ENCODE data around the gene TPCN2. TPM values are rescaled to one million over a fixed set of nuclear protein-coding genes. Genes with fewer than 3 reads are reported as not detected.

The TPCN2 gene
- total RNA-seq, 5 donors from 2014 or later (not counting 1 experiment from before 2014, with no cell fraction given) = 14.9 to 34.3 (median 19.4) TPM

DNA sequence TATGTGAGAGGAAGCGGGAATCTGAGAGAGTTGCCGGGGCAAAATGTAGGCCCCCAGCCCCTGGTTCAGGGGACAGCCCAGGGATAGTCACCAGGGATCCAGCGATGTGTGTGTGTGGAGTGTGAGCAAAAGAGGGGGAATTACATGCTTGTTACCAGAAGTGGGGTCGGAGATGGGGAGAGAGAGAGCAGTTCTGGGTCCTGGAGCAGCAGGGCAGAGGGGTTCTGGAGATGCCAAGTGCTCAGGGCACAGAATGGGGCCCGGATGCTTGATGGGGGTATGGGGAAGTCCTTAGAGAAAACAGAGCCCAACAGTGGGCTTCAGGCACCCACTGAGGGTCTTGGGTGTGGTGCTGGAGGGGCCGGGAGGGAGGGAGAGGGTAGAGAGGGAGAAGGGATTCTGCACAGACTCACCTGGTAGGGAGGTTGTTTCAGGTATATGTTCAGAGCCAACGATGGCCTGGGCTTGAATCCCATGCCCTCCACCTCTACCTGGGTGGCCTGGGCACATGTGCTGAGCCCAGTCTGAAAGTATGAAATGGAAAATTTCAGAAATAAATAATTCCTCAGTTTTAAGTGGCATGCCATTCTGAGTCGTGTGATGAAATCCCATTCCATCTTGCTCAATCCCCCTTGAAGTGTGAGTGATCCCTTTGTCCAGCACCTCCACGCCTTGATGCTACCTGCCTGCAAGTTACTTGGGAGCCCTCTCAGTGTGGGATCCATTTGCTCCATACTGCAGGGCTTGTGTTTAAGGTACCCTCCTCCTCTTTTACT lies 119.4 kb downstream of the TPCN2 start:
- H3K4me1 Mint-ChIP-seq = peaks cover 0 to 4% (median 2%) of the 10 kb centered on the region in 3 donors
- peaks cover 0 to 7% of the 10 kb centered on the region in 2 experiments for H3K4me1 ChIP-seq (ENCODE audit: control insufficient read depth in 1 of 2, extremely low read depth in 1 of 2, insufficient read depth in 2 of 2, low read length in 2 of 2)
- no peaks in the 10 kb centered on the region for H3K36me3 ChIP-seq (ENCODE audit: control insufficient read depth in 2 of 2, extremely low read depth in 1 of 2, insufficient read depth in 1 of 2, low read length in 1 of 2)
- no peak for ATAC-seq (replicated peaks in 1 of 4)
- ChIA-PET POLR2A (no interaction called here), CTCF (no interaction called here)
- H3K27ac Mint-ChIP-seq = no peak overlapping the region
- no peak overlapping the region for H3K4me3 ChIP-seq (ENCODE audit: control insufficient read depth in 1 of 2, extremely low read depth in 1 of 2, low read length in 1 of 2)
- H3K27me3 Mint-ChIP-seq = peaks cover 5 to 7% of the 10 kb centered on the region in 2 donors
- H3K27me3 ChIP-seq (replicated peaks in 1 of 2; ENCODE audit: control insufficient read depth in 2 of 2, extremely low read depth in 1 of 2, insufficient read depth in 2 of 2, low read length in 1 of 2) = peaks cover 0 to 29% of the 10 kb centered on the region in 2 experiments
- H3K4me3 Mint-ChIP-seq = no peak overlapping the region
- no peaks in the 10 kb centered on the region for H3K9me3 ChIP-seq
- no peak for DNase-seq
- 78% methylated on average over 6 of the region's 9 CpGs for WGBS (ENCODE audit: insufficient coverage)
- H3K36me3 Mint-ChIP-seq = peaks cover 2% of the 10 kb centered on the region
- peaks cover under 1 to 8% (median 7%) of the 10 kb centered on the region in 3 donors for H3K9me3 Mint-ChIP-seq
- H3K27ac ChIP-seq (ENCODE audit: low read length) = no peak overlapping the region

DNA sequence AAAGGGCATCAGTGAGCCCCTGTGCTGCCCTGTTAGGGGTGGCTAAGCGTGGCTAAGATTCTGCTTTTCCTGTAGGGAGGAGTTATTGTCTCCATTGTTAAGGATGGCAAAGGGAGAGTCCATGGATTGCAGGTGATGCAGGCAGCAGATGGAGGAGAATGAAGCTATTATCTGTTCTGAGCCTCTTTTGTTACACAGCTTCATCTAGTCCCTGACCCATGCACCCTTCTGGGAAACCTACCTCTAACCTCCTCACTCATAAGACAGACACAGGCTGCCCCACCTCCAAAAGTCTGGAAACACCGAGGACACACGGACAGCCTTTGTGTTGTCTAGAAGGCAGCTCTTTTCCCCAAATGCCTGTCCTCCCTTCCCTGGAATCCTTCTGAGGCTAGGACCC lies 120.7 kb downstream of the TPCN2 start:
- ATAC-seq (replicated peaks in 1 of 4) = no peak
- H3K27ac Mint-ChIP-seq = no peak overlapping the region

DNA sequence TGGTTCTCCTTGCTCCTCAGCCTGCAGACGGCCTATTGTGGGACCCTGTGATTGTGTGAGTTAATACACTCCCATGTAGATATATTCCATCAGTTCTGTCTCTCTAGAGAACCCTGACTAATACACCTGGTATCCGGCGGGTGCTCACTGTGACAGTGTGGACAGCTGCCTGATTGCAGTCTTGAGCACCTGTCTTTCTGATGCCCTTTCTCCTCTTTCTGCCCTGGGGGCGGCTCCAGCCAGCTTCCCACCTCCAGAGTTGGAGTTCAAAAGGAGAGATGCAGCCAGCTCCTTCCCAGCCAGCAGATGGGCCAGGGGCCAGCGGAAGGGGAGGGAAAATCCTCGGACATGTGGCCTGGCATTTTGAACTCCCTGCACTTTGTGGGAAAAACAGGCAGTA lies 122.0 kb downstream of the TPCN2 start:
- Histone ChIP-seq H3K9me3 (no peaks in the 10 kb centered on the region), H3K27ac (ENCODE audit: low read length) (no peak overlapping the region), H3K27me3 (replicated peaks in 1 of 2; ENCODE audit: control insufficient read depth in 2 of 2, extremely low read depth in 1 of 2, insufficient read depth in 2 of 2, low read length in 1 of 2) (peaks cover 0 to 26% of the 10 kb centered on the region in 2 experiments), H3K36me3 (ENCODE audit: control insufficient read depth in 2 of 2, extremely low read depth in 1 of 2, insufficient read depth in 1 of 2, low read length in 1 of 2) (no peaks in the 10 kb centered on the region), H3K4me1 (ENCODE audit: control insufficient read depth in 1 of 2, extremely low read depth in 1 of 2, insufficient read depth in 2 of 2, low read length in 2 of 2) (peaks cover 0 to 7% of the 10 kb centered on the region in 2 experiments), H3K4me3 (ENCODE audit: control insufficient read depth in 1 of 2, extremely low read depth in 1 of 2, low read length in 1 of 2) (no peak overlapping the region)
- H3K27me3 Mint-ChIP-seq = peaks cover 4 to 7% of the 10 kb centered on the region in 2 donors
- ChIA-PET POLR2A (no interaction called here), CTCF (no interaction called here)
- no peaks in the 10 kb centered on the region for H3K36me3 Mint-ChIP-seq
- peaks cover 2 to 3% (median 2%) of the 10 kb centered on the region in 3 donors for H3K9me3 Mint-ChIP-seq
- 86% methylated on average over 1 of the region's 6 CpGs for WGBS (ENCODE audit: insufficient coverage)
- ATAC-seq (replicated peaks in 1 of 4) (no peak), DNase-seq (no peak)
- H3K4me1 Mint-ChIP-seq = peaks cover 0 to 4% (median 2%) of the 10 kb centered on the region in 3 donors
- no peak overlapping the region for H3K27ac Mint-ChIP-seq
- no peak overlapping the region for H3K4me3 Mint-ChIP-seq

More for the DNA sequence above, 120.7 kb downstream of the TPCN2 start:
- Histone ChIP-seq H3K27me3 (replicated peaks in 1 of 2; ENCODE audit: control insufficient read depth in 2 of 2, extremely low read depth in 1 of 2, insufficient read depth in 2 of 2, low read length in 1 of 2) (peaks cover 0 to 29% of the 10 kb centered on the region in 2 experiments), H3K9me3 (no peaks in the 10 kb centered on the region), H3K27ac (ENCODE audit: low read length) (no peak overlapping the region), H3K4me3 (ENCODE audit: control insufficient read depth in 1 of 2, extremely low read depth in 1 of 2, low read length in 1 of 2) (no peak overlapping the region), H3K4me1 (ENCODE audit: control insufficient read depth in 1 of 2, extremely low read depth in 1 of 2, insufficient read depth in 2 of 2, low read length in 2 of 2) (peaks cover 0 to 7% of the 10 kb centered on the region in 2 experiments), H3K36me3 (ENCODE audit: control insufficient read depth in 2 of 2, extremely low read depth in 1 of 2, insufficient read depth in 1 of 2, low read length in 1 of 2) (no peaks in the 10 kb centered on the region)
- WGBS (ENCODE audit: insufficient coverage) = 80% methylated on average over 1 of the region's 3 CpGs
- Mint-ChIP-seq H3K4me1 (peaks cover 0 to 4% (median 2%) of the 10 kb centered on the region in 3 donors), H3K9me3 (peaks cover 0 to under 1% (median 0%) of the 10 kb centered on the region in 3 donors), H3K4me3 (no peak overlapping the region), H3K36me3 (no peaks in the 10 kb centered on the region), H3K27me3 (peaks cover 4 to 7% of the 10 kb centered on the region in 2 donors)
- POLR2A ChIA-PET = no interaction called here
- CTCF ChIA-PET = no interaction called here
- no peak for DNase-seq

DNA sequence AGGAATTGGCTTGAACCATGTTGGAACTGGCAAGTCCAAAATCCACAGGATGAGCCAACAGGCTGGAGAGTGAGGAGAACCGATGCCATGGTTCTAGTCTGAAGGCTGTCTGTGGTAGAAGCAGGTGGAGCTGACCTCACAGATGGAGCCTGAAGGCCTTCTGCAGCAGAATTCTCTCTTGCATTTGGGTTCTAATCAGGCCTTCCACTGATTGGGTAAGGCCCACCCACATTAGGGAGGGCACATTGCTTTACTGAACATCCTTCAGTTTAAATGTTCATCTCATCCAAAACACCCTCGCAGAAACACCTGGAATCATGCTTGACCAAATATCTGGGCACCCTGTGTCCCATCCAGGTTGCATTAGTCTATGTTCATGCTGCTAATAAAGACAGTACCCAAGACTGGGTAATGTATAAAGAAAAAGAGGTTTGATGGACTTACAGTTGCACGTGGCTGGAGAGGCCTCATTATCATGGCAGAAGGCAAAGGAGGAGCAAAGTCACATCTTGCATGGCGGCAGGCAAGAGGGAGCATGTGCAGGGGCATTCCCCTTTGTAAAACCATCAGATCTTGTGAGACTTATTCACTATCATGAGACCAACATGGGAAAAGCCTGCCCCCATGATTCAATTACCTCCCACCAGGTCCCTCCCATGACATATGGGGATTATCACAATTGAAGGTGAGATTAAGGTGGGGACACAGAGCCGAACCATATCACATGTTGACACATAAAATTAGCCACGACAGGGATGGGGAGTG lies 122.9 kb downstream of the TPCN2 start:
- WGBS (ENCODE audit: insufficient coverage) = 80% methylated on average over 1 of the region's 6 CpGs
- Histone ChIP-seq H3K9me3 (no peaks in the 10 kb centered on the region), H3K4me1 (ENCODE audit: control insufficient read depth in 1 of 2, extremely low read depth in 1 of 2, insufficient read depth in 2 of 2, low read length in 2 of 2) (peaks cover 0 to 2% of the 10 kb centered on the region in 2 experiments), H3K27ac (ENCODE audit: low read length) (no peak overlapping the region), H3K4me3 (ENCODE audit: control insufficient read depth in 1 of 2, extremely low read depth in 1 of 2, low read length in 1 of 2) (no peak overlapping the region), H3K27me3 (replicated peaks in 1 of 2; ENCODE audit: control insufficient read depth in 2 of 2, extremely low read depth in 1 of 2, insufficient read depth in 2 of 2, low read length in 1 of 2) (peaks cover 0 to 17% of the 10 kb centered on the region in 2 experiments), H3K36me3 (ENCODE audit: control insufficient read depth in 2 of 2, extremely low read depth in 1 of 2, insufficient read depth in 1 of 2, low read length in 1 of 2) (no peaks in the 10 kb centered on the region)
- Mint-ChIP-seq H3K36me3 (no peaks in the 10 kb centered on the region), H3K4me1 (peaks cover 0 to under 1% (median 0%) of the 10 kb centered on the region in 3 donors), H3K27ac (no peak overlapping the region), H3K9me3 (peaks cover 2 to 3% (median 3%) of the 10 kb centered on the region in 3 donors), H3K27me3 (peaks cover 2 to 7% of the 10 kb centered on the region in 2 donors), H3K4me3 (no peak overlapping the region)
- DNase-seq = no peak
- ChIA-PET CTCF (no interaction called here), POLR2A (no interaction called here)
- no peak for ATAC-seq (replicated peaks in 1 of 4)

DNA sequence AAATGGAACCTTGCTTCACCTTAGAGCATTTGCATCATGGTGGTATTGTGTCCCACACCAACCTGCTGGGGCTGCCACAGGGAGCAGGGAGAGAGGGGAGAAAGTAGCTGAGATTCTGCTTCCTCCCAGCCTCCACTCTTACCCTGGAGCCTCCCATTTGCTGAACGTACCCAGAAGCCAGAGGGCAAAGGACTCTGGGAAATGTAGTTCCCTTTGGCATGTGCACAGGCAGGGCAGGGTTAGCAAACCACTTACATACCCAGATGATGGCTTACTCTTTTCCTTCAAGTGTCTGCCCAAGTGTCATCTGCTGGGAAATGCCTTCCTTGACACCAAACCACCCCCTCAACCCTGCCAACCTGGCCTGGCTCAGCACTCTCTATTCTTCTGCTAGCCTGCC lies 123.9 kb downstream of the TPCN2 start:
- no peaks in the 10 kb centered on the region for H3K4me1 ChIP-seq (ENCODE audit: control insufficient read depth in 1 of 2, extremely low read depth in 1 of 2, insufficient read depth in 2 of 2, low read length in 2 of 2)
- no peak overlapping the region for H3K27ac Mint-ChIP-seq
- CTCF ChIA-PET = no interaction called here
- DNase-seq = no peak
- H3K4me1 Mint-ChIP-seq = no peaks in the 10 kb centered on the region
- H3K27ac ChIP-seq (ENCODE audit: low read length) = no peak overlapping the region
- peaks cover 2 to 3% (median 3%) of the 10 kb centered on the region in 3 donors for H3K9me3 Mint-ChIP-seq
- 0% methylated on average over 1 of the region's 1 CpG for WGBS (ENCODE audit: insufficient coverage)
- peaks cover 0 to 10% of the 10 kb centered on the region in 2 experiments for H3K27me3 ChIP-seq (replicated peaks in 1 of 2; ENCODE audit: control insufficient read depth in 2 of 2, extremely low read depth in 1 of 2, insufficient read depth in 2 of 2, low read length in 1 of 2)
- H3K36me3 Mint-ChIP-seq = no peaks in the 10 kb centered on the region
- POLR2A ChIA-PET = no interaction called here
- no peak overlapping the region for H3K4me3 ChIP-seq (ENCODE audit: control insufficient read depth in 1 of 2, extremely low read depth in 1 of 2, low read length in 1 of 2)
- peaks cover 2 to 3% of the 10 kb centered on the region in 2 donors for H3K27me3 Mint-ChIP-seq
- no peak for ATAC-seq (replicated peaks in 1 of 4)
- no peaks in the 10 kb centered on the region for H3K9me3 ChIP-seq
- no peak overlapping the region for H3K4me3 Mint-ChIP-seq
- H3K36me3 ChIP-seq (ENCODE audit: control insufficient read depth in 2 of 2, extremely low read depth in 1 of 2, insufficient read depth in 1 of 2, low read length in 1 of 2) = no peaks in the 10 kb centered on the region

DNA sequence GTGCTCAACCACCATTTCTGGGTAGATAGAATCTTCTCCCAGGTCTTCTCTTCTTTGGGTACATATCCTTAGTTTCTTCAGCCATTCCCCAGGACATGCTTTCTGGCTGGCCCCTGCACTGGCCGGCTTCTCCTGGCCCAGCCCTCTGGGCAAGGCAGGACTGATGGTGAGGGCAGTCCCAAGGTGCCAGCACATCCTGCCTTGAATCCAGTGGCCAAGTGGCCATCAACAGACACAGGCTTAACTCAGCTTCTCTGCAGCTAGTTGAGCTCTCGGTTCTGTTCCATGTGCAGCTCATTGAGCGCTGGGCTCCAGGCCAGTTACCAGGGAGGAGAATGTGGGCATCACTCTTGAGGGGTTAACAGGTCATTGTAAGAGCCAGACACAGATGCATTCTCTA lies 124.6 kb downstream of the TPCN2 start:
- Histone ChIP-seq H3K36me3 (ENCODE audit: control insufficient read depth in 2 of 2, extremely low read depth in 1 of 2, insufficient read depth in 1 of 2, low read length in 1 of 2) (no peaks in the 10 kb centered on the region), H3K4me1 (ENCODE audit: control insufficient read depth in 1 of 2, extremely low read depth in 1 of 2, insufficient read depth in 2 of 2, low read length in 2 of 2) (no peaks in the 10 kb centered on the region), H3K27ac (ENCODE audit: low read length) (no peak overlapping the region), H3K27me3 (replicated peaks in 1 of 2; ENCODE audit: control insufficient read depth in 2 of 2, extremely low read depth in 1 of 2, insufficient read depth in 2 of 2, low read length in 1 of 2) (peaks cover 0 to 9% of the 10 kb centered on the region in 2 experiments), H3K4me3 (ENCODE audit: control insufficient read depth in 1 of 2, extremely low read depth in 1 of 2, low read length in 1 of 2) (no peak overlapping the region), H3K9me3 (no peaks in the 10 kb centered on the region)
- no peak for DNase-seq
- no peak for ATAC-seq (replicated peaks in 1 of 4)
- H3K4me1 Mint-ChIP-seq = no peaks in the 10 kb centered on the region
- WGBS (ENCODE audit: insufficient coverage) = 100% methylated on average over 1 of the region's 3 CpGs
- H3K27me3 Mint-ChIP-seq = no peaks in the 10 kb centered on the region
- peaks cover 2 to 3% (median 3%) of the 10 kb centered on the region in 3 donors for H3K9me3 Mint-ChIP-seq
- ChIA-PET CTCF (no interaction called here), POLR2A (no interaction called here)
- no peaks in the 10 kb centered on the region for H3K36me3 Mint-ChIP-seq
- H3K4me3 Mint-ChIP-seq = no peak overlapping the region
- no peak overlapping the region for H3K27ac Mint-ChIP-seq

All from T-cell (primary cell).